GM19463 (cell line): Measurements from ENCODE around the gene ANGPTL2.

Experiments used
- ATAC-seq: cut with Tn5 transposase; IDR thresholded peaks from one replicate; pipeline ENCODE4 v1.9.1; 2021; ENCODE audit warnings: mild to moderate bottlenecking, moderate library complexity; ENCODE audit not compliant: unreplicated experiment

Gene ANGPTL2

GRCh38 chr9:127136880-127137639, 14.6 kb upstream of the ANGPTL2 start:
- no peak for ATAC-seq

- no peak for ATAC-seq
Measured at GRCh38 chr9:127136081-127136879, 13.8 kb upstream of the ANGPTL2 start.

DNA sequence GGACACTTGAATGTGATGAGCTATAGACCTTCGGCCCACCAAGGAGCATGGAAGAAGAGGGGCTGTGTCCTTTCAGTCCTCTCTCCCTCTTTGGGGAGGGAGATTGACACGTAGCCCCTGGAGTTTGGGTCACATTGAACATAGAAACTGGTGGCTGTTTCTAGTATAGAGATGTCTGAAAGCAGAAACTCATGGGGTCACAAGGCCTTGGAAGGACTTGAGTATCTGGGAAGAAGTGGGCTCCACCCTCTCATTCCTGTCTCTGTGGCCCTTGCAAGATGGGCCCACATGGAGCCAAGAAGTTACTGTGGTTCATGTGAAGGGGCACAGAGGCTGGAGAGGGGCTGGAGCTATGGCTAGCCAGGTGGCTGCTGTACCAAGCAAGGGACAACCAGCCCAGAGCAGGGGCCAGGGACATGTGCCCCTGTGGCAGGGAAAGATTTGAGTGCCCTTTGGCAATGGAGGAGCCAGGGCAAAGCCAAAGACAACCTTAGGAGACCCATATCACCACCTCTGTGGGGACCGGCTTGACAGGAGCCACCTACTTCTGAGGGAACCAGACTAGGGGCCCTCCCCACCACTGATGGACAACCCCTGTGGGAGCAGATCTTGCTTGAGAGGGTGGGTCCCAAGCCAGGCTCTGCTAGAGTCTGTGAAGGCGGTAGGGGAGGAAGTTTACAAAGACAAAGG, 12.8 kb upstream of the ANGPTL2 start:
- ATAC-seq: no peak

GRCh38 chr9:127133739-127134167, 11.3 kb upstream of the ANGPTL2 start:
- no peak for ATAC-seq

DNA sequence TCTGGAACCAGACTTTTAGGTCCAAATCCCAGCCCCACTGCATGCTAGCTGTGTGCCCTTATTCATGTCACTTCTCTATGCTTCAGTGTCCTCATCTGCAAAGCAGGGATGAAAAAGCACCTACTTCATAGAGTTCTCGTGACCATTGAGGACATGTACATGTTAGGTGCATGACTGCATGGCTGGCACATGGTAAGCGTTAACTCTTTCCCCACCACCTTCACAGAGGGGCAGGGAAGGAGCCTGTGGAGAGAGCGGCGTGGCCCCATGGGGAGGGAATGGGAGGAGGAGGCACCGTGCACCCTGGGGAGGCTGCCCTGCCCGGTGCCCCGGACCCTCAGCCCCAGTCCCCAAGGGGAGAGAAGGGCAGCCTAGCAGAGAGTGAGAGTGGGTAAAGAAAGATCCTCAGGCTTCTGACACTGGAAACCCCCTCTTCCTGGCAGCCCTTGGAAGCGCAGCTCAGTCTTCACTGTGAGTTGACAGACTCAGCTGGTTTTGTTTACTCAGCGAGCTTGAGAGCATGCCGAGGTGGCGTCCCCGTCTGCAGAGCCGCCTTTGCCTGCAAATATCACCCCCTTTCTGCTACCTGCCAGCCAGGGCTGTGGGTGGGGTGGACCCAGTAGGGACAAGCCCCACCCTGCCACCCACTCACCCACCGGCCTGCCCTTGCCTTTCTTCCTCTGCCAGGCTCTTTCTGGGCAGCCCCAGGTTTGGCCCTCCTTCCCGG, 10.6 kb upstream of the ANGPTL2 start:
- ATAC-seq: no peak

DNA sequence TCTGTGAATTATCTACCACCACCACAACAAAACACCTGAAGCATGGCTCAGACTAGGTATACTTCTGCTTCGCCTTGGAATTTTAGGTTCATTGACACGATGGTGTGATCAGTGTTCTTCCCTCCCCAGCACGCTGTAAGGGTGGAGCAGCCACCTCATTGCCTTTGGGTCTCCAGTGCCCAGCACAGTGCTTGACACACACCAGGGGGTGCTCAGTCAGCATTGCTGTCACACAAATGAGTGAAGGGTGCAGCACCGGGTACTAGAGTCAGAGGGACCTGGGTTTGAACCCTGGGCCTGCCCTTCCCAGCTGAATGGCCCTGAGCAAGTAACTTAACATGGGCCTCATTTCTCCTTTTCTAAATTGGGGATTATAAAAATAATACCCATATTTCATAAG, 9.9 kb upstream of the ANGPTL2 start:
- no peak for ATAC-seq

GRCh38 chr9:127131871-127132270, 9.4 kb upstream of the ANGPTL2 start:
- ATAC-seq: no peak

- no peak for ATAC-seq
Measured at GRCh38 chr9:127130661-127131538, 8.5 kb upstream of the ANGPTL2 start.

- no peak for ATAC-seq
Measured at GRCh38 chr9:127130235-127130634, 7.8 kb upstream of the ANGPTL2 start.

DNA sequence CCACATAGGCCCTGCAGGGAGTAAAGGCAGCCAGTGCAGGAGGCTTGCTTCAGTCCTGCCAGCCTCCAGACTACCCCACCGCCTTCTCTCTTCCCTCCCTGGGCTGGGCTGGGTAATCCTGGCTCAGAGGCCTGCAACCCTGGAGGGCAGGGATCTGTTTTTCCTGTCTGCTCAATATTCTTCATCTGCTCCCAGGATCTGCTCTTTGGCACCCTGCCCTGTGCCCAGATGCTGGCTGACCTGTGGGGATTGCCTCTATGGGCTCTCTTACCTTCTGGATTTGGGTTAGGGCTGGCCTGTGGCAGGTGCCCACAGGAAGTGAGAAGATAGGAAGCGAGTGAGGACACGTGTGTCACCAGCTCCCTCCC, 7.3 kb upstream of the ANGPTL2 start:
- no peak for ATAC-seq

DNA sequence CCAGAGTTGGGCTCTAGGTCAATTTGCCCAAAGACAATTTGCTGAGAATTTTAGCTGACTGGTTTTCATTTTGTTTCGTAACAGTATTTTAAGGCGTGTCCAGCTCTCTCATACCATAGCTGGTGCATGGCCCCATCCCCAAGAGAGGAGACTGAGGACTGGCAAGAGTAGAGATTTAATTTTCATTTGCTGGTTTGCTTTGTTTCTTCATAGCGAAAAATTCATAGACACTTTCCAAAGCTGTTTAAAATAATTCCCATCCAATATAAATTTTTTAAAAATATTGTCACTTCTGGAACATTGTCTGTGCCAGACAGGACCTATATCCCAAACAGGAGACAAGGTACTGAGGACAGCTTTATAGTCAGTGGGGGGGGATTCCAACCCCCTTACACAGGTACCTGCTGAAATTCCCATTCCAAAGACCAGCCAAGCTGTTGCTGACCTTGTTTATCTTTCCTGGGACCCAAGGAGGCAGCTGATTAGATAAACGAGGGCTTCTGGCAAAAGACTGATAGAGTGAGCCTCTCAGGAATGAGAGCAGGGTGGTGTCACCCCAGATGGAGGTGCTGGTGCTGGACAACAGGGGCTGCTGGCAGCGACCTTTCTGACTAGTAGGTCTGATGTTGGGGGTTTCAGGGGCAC, 6.8 kb upstream of the ANGPTL2 start:
- no peak for ATAC-seq

DNA sequence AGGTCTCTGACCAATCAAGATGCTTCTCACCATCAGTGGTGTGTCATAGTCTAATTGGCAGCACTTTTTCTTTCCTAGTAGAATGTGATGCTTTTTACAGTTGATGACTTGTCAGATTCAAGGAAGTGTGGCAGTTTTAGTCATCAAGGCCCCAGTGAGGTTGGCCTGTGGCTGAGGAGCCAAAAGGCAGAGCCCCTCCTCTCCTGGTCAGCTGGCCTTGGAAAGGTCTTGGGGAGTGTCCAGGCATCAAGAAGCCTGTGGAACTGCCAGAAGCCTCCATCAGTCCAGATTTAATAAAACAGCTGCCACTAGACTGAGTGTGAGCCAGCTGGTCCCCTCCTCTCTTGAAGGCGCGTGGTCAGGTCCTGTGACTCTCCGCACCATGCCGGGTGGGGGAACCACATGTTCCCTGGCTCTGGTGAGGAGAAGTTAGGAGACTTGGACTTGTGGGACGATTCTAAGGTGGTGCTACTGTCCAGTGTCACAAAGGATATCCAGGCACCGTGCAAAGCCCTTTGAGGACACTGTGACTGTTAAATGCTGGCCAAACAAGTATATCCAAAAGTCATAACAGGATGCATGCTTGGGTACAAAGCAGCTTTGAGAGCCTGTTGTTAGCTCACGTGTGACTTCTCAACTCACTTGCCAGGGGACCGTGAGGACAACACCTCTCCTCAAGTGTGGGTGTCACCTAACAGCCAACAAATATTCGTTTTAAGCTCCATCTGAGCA, 6.1 kb upstream of the ANGPTL2 start:
- ATAC-seq: no peak

- no peak for ATAC-seq
Measured at GRCh38 chr9:127126971-127127370, 4.5 kb upstream of the ANGPTL2 start.

- ATAC-seq: no peak
Measured at GRCh38 chr9:127124792-127125191, 2.4 kb upstream of the ANGPTL2 start.

GRCh38 chr9:127124111-127124531, 1.7 kb upstream of the ANGPTL2 start:
- ATAC-seq: no peak

DNA sequence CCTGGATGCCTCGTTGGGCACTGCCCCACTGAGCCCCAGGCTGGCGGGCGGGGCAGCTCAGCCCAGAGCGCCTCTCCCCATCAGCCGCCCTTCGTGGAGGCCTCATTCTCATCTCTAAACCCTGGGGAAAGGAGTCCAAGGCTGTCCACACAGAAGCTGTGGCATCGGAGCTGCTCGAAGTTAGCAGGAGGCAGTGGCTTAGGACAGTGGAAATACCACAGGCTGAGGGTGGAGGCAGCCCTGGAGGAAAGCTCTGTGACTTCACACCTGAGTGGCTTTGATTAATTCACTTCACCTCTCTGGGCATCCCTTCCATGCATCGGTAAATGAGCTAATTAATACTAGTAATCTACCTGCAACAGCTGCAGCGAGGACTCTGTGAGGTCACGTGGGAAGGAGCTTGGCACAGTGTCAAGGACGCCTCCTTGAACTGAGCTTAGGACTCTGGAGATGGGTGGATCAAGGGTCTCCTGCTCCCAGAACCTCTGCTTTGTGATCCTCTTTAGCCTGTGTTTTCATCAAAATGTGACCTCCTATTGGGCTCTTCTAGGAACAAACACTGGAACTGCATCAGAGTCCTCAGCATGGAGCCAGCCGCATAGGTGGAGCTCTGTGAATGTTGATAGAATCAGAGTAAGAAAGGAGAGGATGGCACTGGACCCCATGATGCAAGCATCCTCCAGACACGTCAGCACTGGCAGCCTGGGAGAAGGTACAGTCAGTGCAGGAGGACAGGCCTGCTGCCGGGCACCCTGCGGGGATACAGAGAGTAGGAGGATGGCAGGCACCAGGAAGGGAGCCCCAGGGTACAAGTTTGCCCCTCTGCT, 842 bp upstream of the ANGPTL2 start:
- no peak for ATAC-seq

- ATAC-seq: no peak
Measured at GRCh38 chr9:127121628-127122175, 733 bp downstream of the ANGPTL2 start.

DNA sequence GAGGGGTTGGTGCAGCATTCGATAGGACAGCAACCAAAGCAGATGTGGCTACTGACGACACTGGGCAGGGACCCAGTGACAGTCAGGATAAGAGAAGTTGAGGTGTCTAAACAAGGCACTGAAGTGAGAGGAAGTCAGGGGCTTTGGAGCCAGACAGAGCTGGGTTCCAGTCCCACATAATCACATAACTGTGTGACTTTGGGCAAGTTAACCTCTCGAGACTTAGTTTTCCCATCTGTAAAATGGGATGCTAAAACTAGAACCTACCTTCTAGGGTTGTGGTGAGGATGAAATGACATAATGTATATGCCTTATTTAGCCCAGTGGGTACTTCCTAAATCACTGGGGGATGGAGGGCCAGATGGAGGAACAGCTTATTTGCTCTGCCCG, 3.1 kb downstream of the ANGPTL2 start:
- ATAC-seq: no peak
